ENCODE measurements around the gene ETV7.
"Not testable (repeated sequence)": the region's sequence is repeated elsewhere in the genome, so short reads cannot be mapped to it uniquely, and the experiment has no call there.

Gene ETV7

DNA sequence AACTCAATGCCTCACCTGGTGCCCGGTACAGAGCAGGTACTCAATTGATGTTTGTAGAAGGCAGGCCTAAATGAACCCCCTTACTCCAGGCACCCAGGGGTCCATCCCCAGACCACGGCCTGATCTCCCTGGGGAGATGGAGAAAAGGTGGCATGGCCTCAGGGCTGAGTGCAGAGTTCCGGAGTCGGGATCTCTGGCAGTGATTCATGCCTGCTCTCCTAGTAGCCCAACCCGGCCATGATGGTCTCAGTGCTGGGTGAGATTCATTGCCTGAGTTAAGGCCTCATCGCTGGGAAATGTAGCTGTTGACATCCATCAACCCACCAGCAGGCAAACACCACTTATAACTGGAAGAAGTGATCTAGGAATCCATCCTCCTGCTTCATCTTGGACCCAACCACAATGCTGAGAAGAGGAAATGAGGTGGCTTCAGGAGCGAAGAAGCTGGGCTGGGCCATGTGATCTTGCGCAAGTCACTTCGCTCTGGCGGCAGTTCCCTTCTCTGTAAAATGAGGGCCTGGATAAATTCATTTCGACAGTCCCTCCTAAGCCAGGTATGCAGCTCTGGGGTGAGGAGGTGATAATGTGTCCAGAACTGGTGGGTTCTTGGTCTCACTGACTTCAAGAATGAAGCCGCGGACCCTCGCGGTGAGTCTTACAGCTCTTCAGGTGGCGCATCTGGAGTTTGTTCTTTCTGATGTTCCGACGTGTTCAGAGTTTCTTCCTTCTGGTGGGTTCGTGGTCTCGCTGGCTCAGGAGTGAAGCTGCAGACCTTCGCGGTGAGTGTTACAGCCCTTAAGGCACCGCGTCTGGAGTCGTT lies 24.7 kb downstream of the ETV7 start:
- DNase-seq: no peak

DNA sequence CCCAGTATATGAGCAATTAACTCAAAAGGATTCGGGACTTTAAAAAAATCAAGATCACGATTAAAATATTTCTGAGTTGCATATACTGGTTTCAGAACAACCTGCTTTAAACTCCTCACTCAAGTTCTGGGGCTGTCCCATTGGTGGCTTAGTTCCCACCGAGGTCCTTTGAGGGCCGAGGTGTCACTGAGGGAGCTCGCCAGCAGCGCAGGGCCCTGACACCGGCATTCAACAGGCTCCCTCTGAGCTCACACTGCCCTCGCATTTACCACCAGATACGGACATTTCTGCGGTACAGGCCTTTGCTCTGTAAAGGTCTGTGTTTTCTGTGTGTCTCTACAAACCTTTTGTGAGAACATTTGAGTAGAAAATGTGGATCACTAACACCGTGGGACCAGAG lies 26.4 kb downstream of the ETV7 start:
- no peak for DNase-seq

DNA sequence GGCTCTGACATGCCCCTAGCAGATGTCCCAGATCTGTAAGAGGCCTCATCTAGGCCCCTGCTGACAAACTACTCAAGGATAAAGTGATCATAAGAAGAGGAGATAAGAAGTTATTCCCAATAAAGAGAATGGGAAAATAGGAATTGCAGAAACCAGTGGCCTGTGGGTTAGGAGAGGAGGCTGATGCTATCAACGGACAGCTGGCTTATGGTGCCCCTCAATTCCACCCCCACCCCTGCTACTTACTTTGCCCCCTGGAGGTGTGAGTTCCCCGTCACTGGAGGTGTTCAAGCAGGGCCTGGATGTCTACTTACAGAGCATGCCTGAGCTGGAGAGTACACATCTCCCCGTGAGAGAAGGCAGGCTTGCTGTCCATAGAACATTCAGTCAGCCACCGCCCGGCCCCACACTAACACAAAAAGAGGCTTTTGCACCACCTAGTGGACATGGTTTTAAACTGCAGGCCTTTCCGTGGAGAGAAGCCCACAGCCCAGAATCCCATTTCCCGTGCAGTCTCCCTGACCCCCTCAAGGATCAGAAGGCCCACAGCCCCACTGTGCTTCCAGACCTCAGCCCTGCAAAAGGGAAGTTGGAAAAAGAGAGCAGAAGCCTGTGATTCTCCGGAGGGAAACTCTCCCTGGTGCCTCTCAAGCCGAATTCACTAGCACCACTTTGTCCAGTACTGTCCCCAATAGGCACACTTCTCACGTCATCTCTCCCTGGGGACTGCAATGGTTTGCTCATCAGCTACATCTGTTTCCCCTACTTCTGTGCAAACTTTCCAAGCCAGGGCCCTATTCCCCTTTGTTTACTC lies 27.0 kb downstream of the ETV7 start:
- peak; percentile 86 for DNase-seq

DNA sequence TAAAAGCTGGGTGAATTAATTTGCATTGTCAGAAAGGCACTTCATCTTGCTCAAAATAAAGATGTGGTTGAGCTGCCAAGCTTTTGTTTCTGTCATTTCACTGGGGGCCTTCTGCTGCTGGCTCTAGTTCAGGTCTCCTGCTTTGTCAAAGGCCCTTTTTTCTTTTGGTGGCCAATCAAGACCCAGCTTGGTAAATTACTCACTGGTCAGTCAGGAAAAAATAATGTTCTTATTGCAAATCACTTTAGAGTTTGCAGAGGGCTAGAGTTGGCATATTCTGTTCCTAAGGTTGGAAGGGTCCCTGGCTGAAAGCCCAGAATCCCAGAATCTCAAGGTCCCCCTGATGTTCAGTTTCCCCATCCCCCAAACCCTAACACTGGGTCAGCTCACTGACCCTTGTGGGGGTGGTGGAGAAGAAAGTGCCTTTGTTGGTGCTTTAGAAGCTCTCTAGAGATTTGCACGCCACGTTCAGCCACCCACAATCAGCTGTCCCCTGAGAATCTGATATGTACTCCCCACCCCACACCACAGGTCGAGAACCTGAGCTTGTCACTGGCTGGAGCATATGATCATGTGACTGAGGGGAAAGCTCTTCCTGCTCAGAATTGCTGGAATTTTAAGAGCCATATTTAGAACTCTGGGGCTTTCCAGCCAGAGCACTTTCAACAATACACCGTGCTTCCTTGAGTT lies 29.1 kb downstream of the ETV7 start:
- no peak for DNase-seq

DNA sequence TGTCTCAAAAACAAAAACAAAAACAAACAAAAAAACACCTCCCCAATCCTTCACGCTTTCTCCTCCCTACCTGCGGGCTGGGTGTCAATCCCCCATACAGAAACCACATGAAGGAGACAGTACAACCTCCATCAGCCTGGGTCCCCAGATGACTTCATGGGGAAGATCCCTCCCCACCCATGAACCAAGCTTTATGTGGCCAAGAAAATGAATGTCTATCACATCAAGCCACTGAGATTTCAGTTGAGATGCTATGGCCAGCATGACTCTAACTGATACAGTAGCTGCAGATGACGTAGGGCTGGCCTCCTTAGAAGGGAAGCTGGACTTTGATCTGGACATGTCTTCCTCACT lies 29.6 kb downstream of the ETV7 start:
- DNase-seq: no peak

DNA sequence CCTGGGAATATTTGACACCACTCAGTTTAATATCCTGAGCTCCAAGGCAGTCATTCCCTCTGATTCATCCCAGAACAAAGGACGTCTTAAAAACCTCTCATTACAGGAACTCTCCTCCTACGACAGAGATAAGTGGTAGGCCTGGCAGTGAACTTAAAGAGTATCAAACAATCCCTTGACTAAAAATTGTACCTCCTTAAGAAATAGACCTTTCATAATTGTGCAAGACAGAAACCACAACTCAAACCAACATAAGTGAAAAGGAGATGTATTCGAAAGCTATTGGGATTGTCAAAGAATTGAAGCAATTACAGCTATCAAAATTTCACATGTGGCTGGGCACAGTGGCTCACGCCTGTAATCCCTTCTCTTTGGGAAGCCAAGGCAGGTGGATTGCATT lies 31.6 kb downstream of the ETV7 start:
- DNase-seq: no peak

DNA sequence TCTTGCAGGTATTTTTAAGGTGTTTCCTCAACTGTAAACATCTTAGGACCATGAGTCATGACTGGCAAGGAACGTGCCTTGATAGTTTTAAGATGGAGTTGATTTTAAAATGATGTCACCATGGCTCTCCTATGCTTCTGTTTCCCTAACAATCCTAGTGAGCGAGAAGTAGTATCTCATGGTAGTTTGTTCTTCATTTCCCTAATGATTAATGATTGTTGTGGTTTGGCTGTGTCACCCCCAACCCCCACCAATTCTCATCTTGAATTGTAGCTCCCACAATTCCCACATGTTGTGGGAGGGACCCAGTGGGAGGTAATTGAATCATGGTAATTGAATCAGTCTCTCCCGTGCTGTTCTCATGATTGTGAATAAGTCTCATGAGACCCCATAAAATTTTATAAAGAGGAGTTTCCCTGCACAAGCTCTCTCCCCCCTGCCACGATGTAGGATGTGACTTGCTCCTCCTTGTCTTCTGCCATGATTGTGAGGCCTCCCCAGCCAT lies 34.0 kb downstream of the ETV7 start:
- DNase-seq: no peak

DNA sequence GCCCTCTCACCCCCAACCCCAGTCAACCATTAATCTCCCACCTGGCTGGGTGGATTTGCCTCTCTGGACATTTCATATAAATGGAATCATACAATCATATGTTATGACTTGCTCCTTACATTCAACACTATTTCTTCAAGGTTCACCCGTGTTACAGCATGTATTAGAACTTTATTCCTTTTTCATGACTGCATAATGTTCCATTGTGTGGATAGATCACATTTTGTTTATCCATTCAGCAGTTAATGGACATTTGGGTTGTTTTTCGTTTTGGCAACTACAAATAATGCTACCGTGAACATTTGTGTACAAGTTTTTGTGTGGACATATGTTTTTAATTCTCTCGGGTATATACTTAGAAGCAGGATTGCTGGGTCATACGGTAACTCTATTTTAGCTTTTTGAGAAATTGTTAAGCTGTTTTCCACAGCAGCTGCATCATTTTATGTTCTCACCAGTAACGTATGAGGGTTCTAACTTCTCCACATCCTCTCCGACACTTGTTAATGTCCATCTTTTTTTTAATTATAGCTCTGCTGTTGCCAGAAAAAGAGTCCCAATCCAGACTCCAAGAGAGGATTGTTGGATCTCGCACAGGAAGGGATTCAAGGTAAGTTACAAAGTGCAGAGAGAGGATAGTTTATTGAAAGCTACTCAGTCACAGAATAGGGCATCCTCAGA lies 34.9 kb downstream of the ETV7 start:
- no peak for DNase-seq

DNA sequence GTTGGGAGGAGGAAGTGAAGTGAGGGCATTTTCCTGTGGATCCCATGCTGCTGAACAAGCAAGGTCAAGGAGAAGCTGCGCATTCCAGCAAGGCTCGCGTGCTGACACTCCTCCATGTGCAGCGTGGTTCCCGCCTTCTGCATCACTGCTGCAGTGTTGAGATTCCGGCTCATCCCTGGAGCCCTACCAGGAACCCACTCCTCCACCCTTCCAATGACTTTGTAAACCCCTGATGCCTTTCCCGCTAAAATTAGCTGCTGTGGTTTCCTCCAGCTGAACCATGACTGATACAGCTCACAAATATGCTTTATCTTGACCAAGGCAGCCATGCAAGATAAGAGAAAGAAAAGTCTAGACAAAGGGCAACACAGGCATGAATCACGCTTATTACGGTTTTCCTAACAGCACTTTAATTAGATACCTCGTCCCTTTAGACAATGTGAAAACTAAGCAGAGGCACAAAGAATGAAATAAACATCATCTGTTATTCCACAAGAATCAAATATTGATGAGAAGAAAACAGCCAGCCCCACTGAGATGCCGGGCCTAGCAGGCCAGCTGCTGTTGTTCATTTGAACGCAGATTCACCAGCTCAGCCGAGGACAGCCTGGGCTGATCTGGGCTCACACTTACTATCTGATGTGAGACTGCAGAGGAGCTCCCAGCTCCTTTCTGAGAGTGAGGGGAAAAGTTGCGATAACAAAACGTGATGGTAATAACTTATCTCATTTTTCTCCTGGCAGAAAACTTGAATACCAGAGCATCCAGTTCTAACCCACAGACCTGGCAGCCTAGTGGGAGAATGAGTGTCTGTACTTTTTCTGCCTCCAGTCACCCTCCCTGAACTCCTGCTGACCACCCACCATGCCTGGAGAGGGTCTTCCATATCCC lies 36.5 kb downstream of the ETV7 start:
- no peak for DNase-seq

DNA sequence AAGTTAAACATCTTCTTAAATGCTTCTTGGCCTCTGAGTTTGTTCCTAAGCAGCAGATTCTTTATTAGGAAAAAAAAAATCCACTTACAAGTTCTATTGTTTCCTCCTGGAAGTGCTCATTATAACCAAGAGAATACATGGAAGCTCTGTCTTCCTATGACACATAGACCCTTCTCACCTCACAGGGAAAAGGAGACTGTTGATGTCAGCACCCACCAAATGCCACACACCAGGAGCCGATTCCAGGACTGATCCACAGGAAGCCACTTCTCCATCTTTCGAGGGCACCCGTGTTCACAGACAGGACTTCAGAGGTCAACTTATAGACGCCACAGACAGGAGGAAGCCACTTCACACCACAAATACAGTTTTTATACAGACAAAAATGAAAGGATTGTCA lies 37.4 kb downstream of the ETV7 start:
- no peak for DNase-seq

DNA sequence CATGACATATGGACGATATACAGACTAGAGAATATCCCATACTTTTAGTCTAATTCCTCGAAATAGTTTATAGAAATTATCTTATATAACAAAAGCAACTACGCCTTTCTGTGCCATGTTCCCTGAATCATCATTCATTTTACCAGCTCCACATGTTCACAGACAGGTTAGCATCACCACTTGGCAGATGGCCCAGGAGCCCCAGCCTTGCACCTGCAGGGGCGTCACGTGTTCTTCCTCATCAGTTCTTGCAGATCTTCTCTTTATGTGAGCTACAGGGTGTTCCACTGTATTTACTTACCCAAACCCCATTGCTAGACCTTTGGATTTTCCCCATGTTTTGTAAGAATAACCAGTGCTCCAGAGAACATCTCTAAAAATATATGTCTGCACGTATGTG lies 38.2 kb downstream of the ETV7 start:
- no peak for DNase-seq

DNA sequence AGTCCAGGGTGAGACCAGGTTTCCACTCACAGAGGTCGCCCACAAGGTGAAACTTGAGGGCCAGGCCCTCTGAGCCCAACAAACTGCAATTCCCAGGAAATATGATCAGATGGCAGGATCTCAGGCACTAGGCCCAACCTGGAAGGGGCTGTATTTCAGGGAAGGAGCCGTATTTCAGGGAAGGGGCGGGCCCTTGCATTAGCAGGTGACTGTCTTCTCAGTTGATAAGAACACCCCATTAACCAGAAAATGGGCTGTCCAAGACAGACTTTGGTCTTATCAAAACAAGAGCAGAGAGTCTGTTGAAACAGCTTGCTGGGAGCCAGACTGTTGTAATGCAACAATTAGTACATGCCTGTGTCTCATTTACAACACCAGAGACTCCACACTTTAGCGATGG lies 39.8 kb downstream of the ETV7 start:
- DNase-seq: no peak

DNA sequence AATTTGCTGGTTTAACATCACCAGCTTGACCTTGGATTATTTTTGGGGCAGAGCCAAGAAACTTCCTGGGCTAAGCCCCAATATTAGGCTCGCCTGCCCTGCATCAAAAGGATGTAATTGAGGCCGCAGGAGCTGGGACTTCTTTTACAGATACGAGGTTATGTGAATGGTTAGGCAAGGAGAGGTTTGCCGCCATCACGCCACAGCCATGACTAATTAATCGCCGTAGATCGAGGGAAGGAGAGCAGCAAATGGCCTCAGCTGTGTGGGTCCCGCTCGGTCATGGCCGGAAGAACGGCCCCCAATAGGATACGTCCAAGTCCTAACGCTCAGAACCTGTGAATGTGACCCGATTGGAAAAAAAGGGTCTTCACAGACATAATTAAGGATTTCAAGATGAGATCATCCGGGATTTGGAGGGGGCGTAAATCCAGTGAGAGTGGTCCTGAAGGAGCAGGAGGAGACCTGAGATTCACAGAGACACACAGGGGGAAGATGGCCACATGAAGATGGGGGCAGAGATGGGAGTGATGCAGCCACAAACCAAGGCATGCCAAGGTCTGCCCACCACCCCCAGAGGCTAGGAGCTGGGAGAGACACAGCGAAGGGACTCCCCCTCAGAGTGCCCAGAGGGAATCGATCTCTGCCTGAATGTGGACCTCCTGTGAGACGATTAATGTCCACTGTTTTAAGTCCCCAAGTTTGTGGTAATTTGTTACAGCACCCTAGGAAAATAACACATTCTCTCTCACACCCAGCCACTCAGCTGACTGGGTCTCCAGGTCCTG lies 40.8 kb downstream of the ETV7 start:
- DNase-seq: no peak

DNA sequence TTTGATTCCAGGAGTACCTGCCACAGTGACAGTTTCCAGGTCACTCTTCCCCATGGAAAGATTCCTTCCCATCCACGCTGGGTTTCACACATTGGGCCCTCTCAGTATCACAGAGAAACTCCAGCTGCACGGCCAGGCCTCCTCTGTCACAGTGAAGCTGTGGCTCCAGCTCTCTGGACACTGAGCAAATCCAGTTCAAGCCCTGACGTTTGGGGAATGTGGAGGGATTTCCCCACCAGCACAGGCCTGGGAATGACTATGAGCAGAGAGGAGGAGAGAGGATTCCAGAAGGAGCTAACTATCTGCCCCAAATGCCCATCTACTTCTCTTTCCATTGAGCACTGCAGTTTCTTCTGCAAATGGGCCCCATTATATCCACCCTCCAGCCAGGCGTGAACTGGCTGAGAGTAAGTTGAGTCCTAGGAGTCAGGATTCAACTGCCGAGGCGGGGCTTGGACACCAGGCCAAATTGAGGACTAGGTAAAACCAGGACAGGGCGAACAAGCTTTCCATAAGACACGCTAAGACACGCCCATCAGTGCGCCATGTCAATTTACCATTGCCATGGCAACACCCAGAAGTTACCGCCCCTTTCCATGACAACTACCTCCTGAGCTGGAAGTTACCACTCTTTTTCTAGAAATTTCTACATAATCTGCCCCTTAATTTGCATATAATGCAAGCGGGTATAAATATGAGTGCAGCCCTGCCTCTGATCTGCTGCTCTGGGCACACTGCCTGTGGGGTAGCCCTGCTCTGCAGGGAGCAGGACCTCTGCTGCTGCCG lies 41.6 kb downstream of the ETV7 start:
- DNase-seq: no peak

DNA sequence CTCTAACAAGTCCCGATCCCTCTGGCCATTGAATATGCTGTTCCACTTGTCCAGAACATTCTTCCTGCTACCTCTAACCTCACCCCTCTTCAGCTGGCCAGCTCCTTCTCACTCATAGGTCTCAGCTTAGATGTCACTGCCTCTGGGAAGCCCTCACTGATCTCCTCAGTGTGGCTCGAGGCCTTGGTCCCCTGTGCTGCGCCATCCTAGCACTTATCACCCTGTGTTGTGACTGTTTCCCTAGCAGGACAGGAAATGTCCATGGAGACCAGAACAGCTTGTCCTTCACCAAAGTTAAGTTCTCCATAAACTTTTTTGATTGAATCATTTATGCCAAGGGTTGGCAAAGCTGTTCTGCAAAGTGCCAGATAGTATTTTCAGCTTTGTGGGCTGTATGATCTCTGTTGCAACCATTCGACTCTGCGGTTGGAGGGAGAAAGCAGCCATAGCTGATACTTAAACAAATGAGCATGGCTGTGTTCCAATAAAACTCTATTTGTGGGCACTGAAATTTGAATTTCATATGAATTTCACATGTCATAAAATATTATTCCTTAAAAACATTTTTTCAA lies 44.3 kb downstream of the ETV7 start:
- DNase-seq: no peak

DNA sequence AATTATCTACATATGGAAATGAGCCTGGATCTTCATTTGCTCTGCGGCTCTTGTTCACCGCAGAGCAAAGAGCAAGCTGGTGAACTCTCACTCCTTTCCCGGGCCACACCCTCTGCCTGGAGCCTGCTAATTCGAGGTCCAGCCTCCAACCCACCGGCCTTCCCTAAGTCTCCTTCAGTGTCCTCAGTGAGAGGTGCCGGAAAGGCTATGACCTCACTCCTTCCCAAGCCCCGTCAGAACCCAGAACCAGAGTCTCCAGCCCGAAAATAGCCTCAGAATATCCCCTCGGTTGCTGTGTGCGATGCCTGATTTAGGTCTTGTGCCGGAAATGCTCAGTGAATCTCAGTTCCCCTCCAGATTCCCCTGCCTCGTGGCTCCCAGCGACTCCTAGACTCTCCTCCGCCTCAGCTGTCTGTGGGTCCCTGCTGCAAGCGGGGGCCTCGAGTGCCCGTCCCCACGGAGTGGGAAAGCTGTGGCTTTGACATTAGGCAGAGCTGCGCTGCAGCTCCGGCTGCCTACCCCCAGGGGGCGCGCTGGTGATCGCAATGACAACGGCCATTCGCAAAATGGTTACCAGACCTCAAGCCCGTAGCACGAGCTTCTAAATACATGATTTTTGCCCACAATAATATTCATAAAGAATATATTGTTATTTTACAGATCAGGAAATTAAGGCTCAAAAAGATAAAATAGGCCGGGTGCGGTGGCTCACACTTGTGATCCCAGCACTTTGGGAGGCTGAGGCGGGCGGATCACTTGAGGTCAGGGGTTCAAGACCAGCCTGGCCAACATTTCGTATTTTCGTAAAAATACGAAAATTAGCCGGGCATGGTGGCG lies 46.6 kb downstream of the ETV7 start:
- DNase-seq: peak; percentile 76

DNA sequence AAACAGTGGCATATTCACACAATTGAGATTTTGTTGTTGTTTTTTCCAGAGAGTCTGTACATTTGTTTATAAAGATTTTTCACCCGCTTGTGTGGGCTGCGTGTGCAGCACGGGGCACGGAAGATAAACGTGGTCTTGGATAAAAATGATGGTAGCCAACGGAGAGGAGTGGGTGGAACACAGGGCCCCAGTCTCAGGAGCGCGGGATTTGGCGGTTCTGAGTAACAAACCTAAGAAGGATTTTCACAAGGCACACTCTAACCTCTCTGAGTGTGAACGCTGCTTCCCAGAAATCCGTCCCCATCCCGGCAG lies 47.2 kb downstream of the ETV7 start:
- no peak for DNase-seq

DNA sequence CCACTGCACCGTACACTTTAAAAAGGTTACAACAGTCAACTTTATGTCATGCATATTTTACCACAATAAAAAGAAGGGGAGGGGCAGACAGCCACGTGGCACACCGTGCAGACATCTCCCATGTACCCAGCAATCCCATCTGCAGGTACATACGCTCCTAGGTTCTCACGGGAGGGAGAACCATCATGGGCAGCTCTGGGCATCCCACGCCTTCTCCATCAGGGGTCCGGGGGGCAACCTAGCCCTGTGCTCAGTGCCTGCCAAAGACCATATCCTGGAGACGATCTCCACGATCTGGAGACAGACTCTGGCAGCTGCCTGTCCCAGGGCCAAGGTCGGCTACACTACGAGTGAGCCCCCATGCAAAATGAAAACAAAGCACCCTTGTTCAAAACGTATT lies 48.3 kb downstream of the ETV7 start:
- DNase-seq: no peak

DNA sequence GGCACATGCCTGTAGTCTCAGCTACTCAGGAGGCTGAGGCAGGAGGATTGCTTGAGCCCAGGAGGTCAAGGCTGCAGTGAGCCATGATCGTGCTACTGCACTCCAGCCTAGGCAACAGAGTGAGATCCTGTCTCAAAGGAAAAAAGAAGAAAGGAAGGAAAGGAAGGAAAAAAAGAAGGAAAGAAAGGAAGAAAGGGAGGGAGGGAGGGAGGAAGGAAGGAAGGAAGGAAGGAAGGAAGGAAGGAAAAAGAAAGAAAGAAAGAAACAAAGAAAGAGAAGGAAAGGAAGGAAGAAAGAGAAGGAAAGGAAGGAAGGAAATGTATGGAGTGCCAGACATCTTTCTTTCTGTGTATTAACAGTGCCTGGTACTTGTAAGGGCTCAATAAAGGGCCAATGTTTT lies 49.2 kb downstream of the ETV7 start:
- DNase-seq: not testable (repeated sequence)

Measured in right hindlimb (tissue), 1 donor.